GM12878 (cell line): ENCODE data around the gene GLT1D1. TPM values are rescaled to one million over a fixed set of nuclear protein-coding genes. Genes with fewer than 3 reads are reported as not detected.

Experiments used
- ATAC-seq: fragments of 200-7000 bp; cut with Tn5 transposase; 3 replicates; pipeline ENCODE4 v1.9.1; 2020; ENCODE audit warnings: mild to moderate bottlenecking, moderate library complexity
- BruUV-seq: library from RNA; stranded (reverse); fragments of 400-500 nt; replicated peaks from 2 replicates; lab custom pipeline; 2021; lab: Mats Ljungman, UMichigan
- CTCF ChIA-PET: fragments of 300-600 bp; sonication (Branson Sonifier 250); formaldehyde crosslinking; extraction: SDS; loops from one replicate; lab custom pipeline; 2021; ENCODE audit warnings: inconsistent platforms; lab: Yijun Ruan, JAX
- POLR2A ChIA-PET: fragments of 350-600 bp; formaldehyde crosslinking; extraction: SDS; loops from one replicate; lab custom pipeline; 2021; ENCODE audit warnings: inconsistent platforms; lab: Charles Lee
- RAD21 ChIA-PET: fragments of 300-600 bp; sonication (Branson Sonifier 250); formaldehyde crosslinking; loops from one replicate; lab custom pipeline; 2023; ENCODE audit warnings: antibody characterized with exemption; ENCODE audit not compliant: unreplicated experiment; lab: Charles Lee
- SMC1A ChIA-PET: fragments of 300-600 bp; sonication (Branson Sonifier 250); formaldehyde crosslinking; loops from one replicate; lab custom pipeline; 2023; ENCODE audit not compliant: unreplicated experiment, uncharacterized antibody; lab: Charles Lee
- DNase-seq: peaks from one replicate; pipeline ENCODE4 v3.0.0-alpha.2; 2011; ENCODE audit warnings: low read depth, low spot score
- FAIRE-seq: peaks from 3 replicates; lab custom pipeline; 2011; peaks lifted over from hg19 to GRCh38; lab: Jason Lieb, UNC
- H2AFZ ChIP-seq: 2 replicates; pipeline ENCODE4 v1.6.0; 2011; ENCODE audit warnings: low read depth, low read length, control low read depth; ENCODE audit not compliant: control insufficient read depth
- H3K27ac ChIP-seq: 2 replicates; pipeline ENCODE4 v1.5.1; 2011; ENCODE audit warnings: control low read depth; ENCODE audit not compliant: control insufficient read depth, insufficient read depth
- H3K27me3 ChIP-seq, 2 experiments: replicated peaks in 1 of 2; 2 replicates each; pipeline versions ENCODE4 v1.6.0 to v1.6.1; 2011; ENCODE audit warnings: low read length in 1 of 2; ENCODE audit not compliant: control insufficient read depth in 2 of 2, insufficient read depth in 2 of 2
- H3K36me3 ChIP-seq, 2 experiments: 2 replicates each; pipeline ENCODE4 v1.5.1; 2011; ENCODE audit warnings: low read length in 1 of 2; ENCODE audit not compliant: control insufficient read depth in 2 of 2, insufficient read depth in 2 of 2
- H3K4me1 ChIP-seq: 2 replicates; pipeline ENCODE4 v1.6.1; 2011; ENCODE audit warnings: mild to moderate bottlenecking, low read length, moderate library complexity, mixed read lengths; ENCODE audit not compliant: control insufficient read depth, insufficient read depth
- H3K4me2 ChIP-seq: 2 replicates; pipeline ENCODE4 v1.6.0; 2011; ENCODE audit warnings: control low read depth; ENCODE audit not compliant: control insufficient read depth, insufficient read depth
- H3K4me3 ChIP-seq: fragments of 200-600 bp; sonication (generic); 2 replicates; pipeline ENCODE4 v1.5.1; 2016
- H3K79me2 ChIP-seq: 2 replicates; pipeline ENCODE4 v1.6.0; 2011; ENCODE audit warnings: low read length; ENCODE audit not compliant: control insufficient read depth, insufficient read depth
- H3K9ac ChIP-seq: 2 replicates; pipeline ENCODE4 v1.8.0; 2011; ENCODE audit warnings: low read length, control low read depth, mixed read lengths; ENCODE audit not compliant: control insufficient read depth, insufficient read depth
- H3K9me3 ChIP-seq: replicated peaks from 3 replicates; pipeline ENCODE4 v1.5.1; 2011; ENCODE audit warnings: mild to moderate bottlenecking, low read length; ENCODE audit not compliant: control insufficient read depth, insufficient read depth
- H4K20me1 ChIP-seq: 2 replicates; pipeline ENCODE4 v1.6.0; 2011; ENCODE audit not compliant: control insufficient read depth, insufficient read depth
- BMI1 ChIP-seq: fragments of 450-650 bp; IDR thresholded peaks from 2 replicates; pipeline ENCODE4 v1.6.1; 2016; ENCODE audit warnings: mild to moderate bottlenecking, moderate library complexity, borderline replicate concordance
- KDM1A ChIP-seq: fragments of 200-600 bp; sonication (generic); IDR thresholded peaks from 2 replicates; pipeline ENCODE4 v1.6.1; 2016; ENCODE audit warnings: borderline replicate concordance
- NFXL1 ChIP-seq: fragments of 450-650 bp; IDR thresholded peaks from 2 replicates; pipeline ENCODE4 v1.6.1; 2017; ENCODE audit warnings: antibody characterized with exemption, mild to moderate bottlenecking, borderline replicate concordance
- PAX5 ChIP-seq: IDR thresholded peaks from 2 replicates; pipeline ENCODE4 v1.6.1; 2011; ENCODE audit warnings: low read depth, low read length, borderline replicate concordance
- POLR2A ChIP-seq: IDR thresholded peaks from 2 replicates; pipeline ENCODE4 v1.6.1; 2011; ENCODE audit warnings: low read depth, mild to moderate bottlenecking, low read length
- WGBS: methylation state at CpG from one replicate; pipeline ENCODE4 v1.1.6; 2016; ENCODE audit warnings: low lambda C conversion rate; ENCODE audit not compliant: insufficient replicate concordance, insufficient coverage; ENCODE audit errors: missing lambda C conversion rate; 5-methylcytosine and 5-hydroxymethylcytosine counted together
- in situ Hi-C: fragments of 300-500 bp; cut with MboI; formaldehyde crosslinking; loops from 9 replicates; pipeline ENCODE4 v1.14.3; 2018; ENCODE audit warnings: mixed read lengths
- intact Hi-C: fragments of 100-400 bp; cut with micrococcal nuclease; formaldehyde crosslinking; loops from one replicate; pipeline ENCODE4 v1.14.2; 2022; ENCODE audit not compliant: unreplicated experiment
- polyA plus RNA-seq, 11 experiments: library from polyadenylated mRNA; depleted of rRNA in 4 of 11; unstranded in 6 of 11; stranded (reverse) in 5 of 11; fragments of >200 nt; fragmentation: Nextera tagmentation in 4 of 11; fragmentation: Illumina TruSeq in 1 of 11; extraction: Ambion mirVana in 4 of 11; extraction: Trizol in 1 of 11; gene quantifications; 1 replicate in 1 of 11; 2 replicates in 10 of 11; pipeline versions ENCODE4 v1.2.1 to v1.2.3, GENCODE V29; 2011 to 2016; ENCODE audit warnings: inconsistent platforms in 2 of 11, missing spikeins in 2 of 11, low read depth in 1 of 11
- total RNA-seq, 4 experiments: library from RNA; depleted of rRNA in 3 of 4; stranded (reverse); fragments of >200 nt in 3 of 4; fragmentation: Illumina TruSeq in 1 of 4; extraction: Trizol in 1 of 4; gene quantifications; 2 replicates each; pipeline versions ENCODE4 v1.2.1 to v1.2.3, GENCODE V29; 2013 to 2021
- TF ChIP-seq, protein P1 (sequence below): fragments of 450-650 bp; IDR thresholded peaks from 2 replicates; pipeline ENCODE4 v1.6.1; 2016; ENCODE audit warnings: mild to moderate bottlenecking
- TF ChIP-seq, protein P2 (sequence below): fragments of 150-350 bp; IDR thresholded peaks from 2 replicates; pipeline ENCODE4 v1.6.1; 2016; ENCODE audit warnings: low read depth, low read length

GLT1D1 gene
- total and polyA plus RNA-seq, 10 of the 15 experiments (the other 5 are each of a cell fraction or from before 2014, with no cell fraction given): 0.42 to 62.8 (median 3.0) TPM

GRCh38 chr12:128808651-128809050, 44.6 kb upstream of the GLT1D1 start:
- Histone ChIP-seq H3K36me3 (peaks cover 27 to 38% of the 10 kb centered on the region in 2 experiments), H3K4me2 (no peak overlapping the region; the same call in 1 of the 2 replicates), H3K27me3 (no peaks in the 10 kb centered on the region), H2AFZ (no peak overlapping the region), H3K4me3 (no peak overlapping the region), H3K9ac (no peak overlapping the region), H4K20me1 (no peaks in the 10 kb centered on the region), H3K79me2 (peaks cover 91% of the 10 kb centered on the region), H3K4me1 (peaks cover 52% of the 10 kb centered on the region), H3K27ac (no peak overlapping the region), H3K9me3 (no peaks in the 10 kb centered on the region; the same call in 2 of the 3 replicates)
- no peak for ATAC-seq
- intact Hi-C loops (no loop called here), in situ Hi-C loops (no loop called here)
- WGBS: 92% methylated on average over 12 of the region's 12 CpGs
- ChIA-PET CTCF (interaction anchor here (2.5 to 3.6 kb wide), 3 partner anchors 11 to 26 kb away, joined by 27 to 70 read pairs (median 38); no protein-coding TSS in a partner anchor), RAD21 (no interaction called here), POLR2A (interaction anchor here (4.4 to 12.9 kb wide), 2 partner anchors 13 to 21 kb away, joined by 45 to 253 read pairs; no protein-coding TSS in a partner anchor), SMC1A (interaction anchor here (10.0 kb wide), 1 partner anchor 13 kb away, joined by 261 read pairs; no protein-coding TSS in a partner anchor)
- TF ChIP-seq, protein P1, sequence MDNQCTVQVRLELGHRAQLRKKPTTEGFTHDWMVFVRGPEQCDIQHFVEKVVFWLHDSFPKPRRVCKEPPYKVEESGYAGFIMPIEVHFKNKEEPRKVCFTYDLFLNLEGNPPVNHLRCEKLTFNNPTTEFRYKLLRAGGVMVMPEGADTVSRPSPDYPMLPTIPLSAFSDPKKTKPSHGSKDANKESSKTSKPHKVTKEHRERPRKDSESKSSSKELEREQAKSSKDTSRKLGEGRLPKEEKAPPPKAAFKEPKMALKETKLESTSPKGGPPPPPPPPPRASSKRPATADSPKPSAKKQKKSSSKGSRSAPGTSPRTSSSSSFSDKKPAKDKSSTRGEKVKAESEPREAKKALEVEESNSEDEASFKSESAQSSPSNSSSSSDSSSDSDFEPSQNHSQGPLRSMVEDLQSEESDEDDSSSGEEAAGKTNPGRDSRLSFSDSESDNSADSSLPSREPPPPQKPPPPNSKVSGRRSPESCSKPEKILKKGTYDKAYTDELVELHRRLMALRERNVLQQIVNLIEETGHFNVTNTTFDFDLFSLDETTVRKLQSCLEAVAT: peak; percentile 28; the same call in 1 of the 2 replicates
- TF ChIP-seq, protein P2, sequence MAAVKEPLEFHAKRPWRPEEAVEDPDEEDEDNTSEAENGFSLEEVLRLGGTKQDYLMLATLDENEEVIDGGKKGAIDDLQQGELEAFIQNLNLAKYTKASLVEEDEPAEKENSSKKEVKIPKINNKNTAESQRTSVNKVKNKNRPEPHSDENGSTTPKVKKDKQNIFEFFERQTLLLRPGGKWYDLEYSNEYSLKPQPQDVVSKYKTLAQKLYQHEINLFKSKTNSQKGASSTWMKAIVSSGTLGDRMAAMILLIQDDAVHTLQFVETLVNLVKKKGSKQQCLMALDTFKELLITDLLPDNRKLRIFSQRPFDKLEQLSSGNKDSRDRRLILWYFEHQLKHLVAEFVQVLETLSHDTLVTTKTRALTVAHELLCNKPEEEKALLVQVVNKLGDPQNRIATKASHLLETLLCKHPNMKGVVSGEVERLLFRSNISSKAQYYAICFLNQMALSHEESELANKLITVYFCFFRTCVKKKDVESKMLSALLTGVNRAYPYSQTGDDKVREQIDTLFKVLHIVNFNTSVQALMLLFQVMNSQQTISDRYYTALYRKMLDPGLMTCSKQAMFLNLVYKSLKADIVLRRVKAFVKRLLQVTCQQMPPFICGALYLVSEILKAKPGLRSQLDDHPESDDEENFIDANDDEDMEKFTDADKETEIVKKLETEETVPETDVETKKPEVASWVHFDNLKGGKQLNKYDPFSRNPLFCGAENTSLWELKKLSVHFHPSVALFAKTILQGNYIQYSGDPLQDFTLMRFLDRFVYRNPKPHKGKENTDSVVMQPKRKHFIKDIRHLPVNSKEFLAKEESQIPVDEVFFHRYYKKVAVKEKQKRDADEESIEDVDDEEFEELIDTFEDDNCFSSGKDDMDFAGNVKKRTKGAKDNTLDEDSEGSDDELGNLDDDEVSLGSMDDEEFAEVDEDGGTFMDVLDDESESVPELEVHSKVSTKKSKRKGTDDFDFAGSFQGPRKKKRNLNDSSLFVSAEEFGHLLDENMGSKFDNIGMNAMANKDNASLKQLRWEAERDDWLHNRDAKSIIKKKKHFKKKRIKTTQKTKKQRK: no peak
- TF ChIP-seq BMI1: no peak
- TF ChIP-seq KDM1A: no peak
- TF ChIP-seq POLR2A: peak; percentile 48
- no peak for TF ChIP-seq NFXL1
- no peak for TF ChIP-seq PAX5
- no peak for DNase-seq
- BruUV-seq: no TSS peak
- FAIRE-seq: no peak
